Nephron progenitor cell (in vitro differentiated cells): ENCODE measurements around the gene SMC1B.

Experiments used
- DNase-seq: peaks from one replicate; pipeline ENCODE4 v3.0.0; 2021
- H3K27ac Mint-ChIP-seq: 2 replicates; pipeline ENCODE4 v1.8.0; 2021; ENCODE audit warnings: mild to moderate bottlenecking, moderate library complexity, mixed read lengths
- H3K27me3 Mint-ChIP-seq: 2 replicates; pipeline ENCODE4 v1.8.0; 2021; ENCODE audit warnings: mild to moderate bottlenecking, low read depth, mixed read lengths; ENCODE audit not compliant: poor library complexity
- H3K36me3 Mint-ChIP-seq: 2 replicates; pipeline ENCODE4 v1.8.0; 2021; ENCODE audit warnings: low read depth, mixed read lengths
- H3K4me1 Mint-ChIP-seq: 2 replicates; pipeline ENCODE4 v1.8.0; 2021; ENCODE audit warnings: mixed read lengths
- H3K4me3 Mint-ChIP-seq: 2 replicates; pipeline ENCODE4 v1.8.0; 2021; ENCODE audit warnings: mild to moderate bottlenecking, moderate library complexity, mixed read lengths
- H3K9me3 Mint-ChIP-seq: 2 replicates; pipeline ENCODE4 v1.8.0; 2021; ENCODE audit warnings: mild to moderate bottlenecking, moderate library complexity, mixed read lengths
- TF ChIP-seq, protein P1 (sequence below): fragments of 200-600 bp; sonication (generic); IDR thresholded peaks from 2 replicates; pipeline ENCODE4 v1.5.0; 2021; ENCODE audit warnings: antibody characterized with exemption

SMC1B gene

DNA sequence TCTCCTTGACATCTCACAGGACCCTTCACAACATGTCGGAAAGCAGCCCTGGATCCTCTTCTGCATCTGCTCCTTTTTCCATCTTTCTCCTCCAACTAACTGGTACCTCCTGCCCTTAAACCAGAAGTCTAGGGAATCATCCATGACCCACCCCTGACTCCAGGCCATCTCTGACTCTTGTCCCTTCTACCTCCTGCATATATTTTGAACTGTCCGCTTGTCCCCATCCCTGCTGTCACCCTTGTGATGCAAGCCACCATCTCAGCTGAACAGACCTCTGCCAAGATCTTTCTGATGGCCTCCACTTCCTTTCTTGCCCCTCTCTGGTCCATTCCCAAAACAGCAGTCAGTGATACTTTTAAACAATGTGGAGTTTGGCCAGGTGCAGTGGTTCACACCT lies 7.1 kb upstream of the SMC1B start:
- Mint-ChIP-seq H3K4me1 (peaks cover 15% of the 10 kb centered on the region), H3K27me3 (peaks cover 10% of the 10 kb centered on the region), H3K4me3 (no peak overlapping the region), H3K27ac (no peak overlapping the region), H3K36me3 (peaks cover 41% of the 10 kb centered on the region), H3K9me3 (peaks cover 23% of the 10 kb centered on the region)
- no peak for DNase-seq
- TF ChIP-seq, protein P1, sequence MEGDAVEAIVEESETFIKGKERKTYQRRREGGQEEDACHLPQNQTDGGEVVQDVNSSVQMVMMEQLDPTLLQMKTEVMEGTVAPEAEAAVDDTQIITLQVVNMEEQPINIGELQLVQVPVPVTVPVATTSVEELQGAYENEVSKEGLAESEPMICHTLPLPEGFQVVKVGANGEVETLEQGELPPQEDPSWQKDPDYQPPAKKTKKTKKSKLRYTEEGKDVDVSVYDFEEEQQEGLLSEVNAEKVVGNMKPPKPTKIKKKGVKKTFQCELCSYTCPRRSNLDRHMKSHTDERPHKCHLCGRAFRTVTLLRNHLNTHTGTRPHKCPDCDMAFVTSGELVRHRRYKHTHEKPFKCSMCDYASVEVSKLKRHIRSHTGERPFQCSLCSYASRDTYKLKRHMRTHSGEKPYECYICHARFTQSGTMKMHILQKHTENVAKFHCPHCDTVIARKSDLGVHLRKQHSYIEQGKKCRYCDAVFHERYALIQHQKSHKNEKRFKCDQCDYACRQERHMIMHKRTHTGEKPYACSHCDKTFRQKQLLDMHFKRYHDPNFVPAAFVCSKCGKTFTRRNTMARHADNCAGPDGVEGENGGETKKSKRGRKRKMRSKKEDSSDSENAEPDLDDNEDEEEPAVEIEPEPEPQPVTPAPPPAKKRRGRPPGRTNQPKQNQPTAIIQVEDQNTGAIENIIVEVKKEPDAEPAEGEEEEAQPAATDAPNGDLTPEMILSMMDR: no peak

DNA sequence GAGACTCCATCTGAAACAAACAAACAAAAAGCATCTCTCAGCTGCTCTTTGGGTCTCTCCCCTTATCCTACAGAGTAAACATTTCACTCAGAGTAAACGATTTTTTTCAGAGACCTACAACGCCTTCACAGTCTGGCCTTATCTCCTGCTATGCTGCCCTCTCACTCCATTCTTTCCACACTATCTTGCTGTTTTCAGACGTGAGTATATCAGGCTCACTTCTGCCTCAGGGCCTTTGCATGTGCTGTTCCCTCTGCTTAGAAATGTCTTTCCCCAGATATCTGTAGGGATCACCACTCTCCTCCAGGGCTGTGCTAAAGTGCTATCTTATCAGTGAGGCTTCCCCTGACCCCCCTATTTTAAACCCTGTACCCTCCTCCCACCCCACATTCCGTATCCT lies 6.6 kb upstream of the SMC1B start:
- no peak for DNase-seq
- Mint-ChIP-seq H3K27me3 (peaks cover 13% of the 10 kb centered on the region), H3K27ac (no peak overlapping the region), H3K4me3 (no peak overlapping the region), H3K36me3 (peaks cover 41% of the 10 kb centered on the region), H3K4me1 (peaks cover 15% of the 10 kb centered on the region), H3K9me3 (peaks cover 23% of the 10 kb centered on the region)
- TF ChIP-seq, protein P1: no peak

DNA sequence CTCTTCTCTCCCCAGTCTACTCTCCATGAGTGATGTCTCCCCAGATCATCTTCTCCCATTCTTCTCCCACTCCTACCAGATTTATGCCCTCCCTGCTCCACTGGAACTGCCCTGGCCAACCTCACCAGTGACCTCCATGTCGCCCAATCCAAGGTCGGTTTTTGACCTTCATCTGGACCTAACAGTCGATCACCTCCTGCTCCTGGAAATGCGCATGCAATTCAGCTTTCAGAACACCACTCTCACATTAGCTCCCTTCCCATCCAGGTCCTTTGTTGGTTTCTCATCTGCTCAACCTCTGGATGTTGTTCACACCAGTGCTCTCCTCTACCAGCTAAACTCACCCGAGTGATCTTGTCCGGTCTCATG lies 5.4 kb upstream of the SMC1B start:
- Mint-ChIP-seq H3K4me3 (no peak overlapping the region), H3K4me1 (peaks cover 19% of the 10 kb centered on the region), H3K27ac (no peak overlapping the region), H3K36me3 (peaks cover 41% of the 10 kb centered on the region), H3K9me3 (peaks cover 23% of the 10 kb centered on the region), H3K27me3 (peaks cover 14% of the 10 kb centered on the region)
- TF ChIP-seq, protein P1: no peak
- no peak for DNase-seq

DNA sequence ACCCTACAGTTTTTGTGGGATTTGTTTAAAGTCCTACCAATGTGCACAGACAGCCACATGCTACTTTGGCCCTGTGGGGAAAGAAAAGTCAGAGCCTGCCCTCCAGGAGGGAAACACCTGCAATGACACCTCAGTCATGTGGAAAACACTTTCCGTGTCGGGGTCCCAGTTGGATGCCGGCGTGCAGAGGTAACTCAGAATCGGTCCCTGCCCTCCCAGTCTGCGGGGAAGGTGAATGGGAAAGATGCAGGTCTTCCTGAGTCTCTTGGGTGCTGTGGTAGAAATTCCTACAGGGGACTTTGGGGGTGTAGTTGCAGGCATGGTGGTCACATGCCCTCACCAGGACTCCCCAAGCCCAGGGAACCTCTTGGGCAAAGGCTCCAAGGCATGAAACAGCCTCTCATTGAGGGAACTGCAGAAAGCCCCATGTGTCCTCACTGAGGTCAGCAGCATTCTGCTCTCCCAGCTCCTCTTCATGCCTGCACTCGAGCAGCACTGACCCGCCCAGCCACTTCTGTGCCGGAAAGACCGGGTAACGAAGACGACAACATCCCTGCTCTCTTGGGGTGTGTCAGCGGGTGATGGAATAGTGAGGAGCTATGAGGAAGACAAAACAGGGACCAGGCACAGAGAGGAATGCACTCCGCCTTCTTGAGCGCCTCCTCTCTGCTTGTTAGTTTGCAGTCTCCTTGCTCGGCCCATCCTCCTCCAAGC lies 4.8 kb upstream of the SMC1B start:
- H3K4me3 Mint-ChIP-seq: no peak overlapping the region
- H3K36me3 Mint-ChIP-seq: peaks cover 41% of the 10 kb centered on the region
- H3K9me3 Mint-ChIP-seq: peaks cover 28% of the 10 kb centered on the region
- TF ChIP-seq, protein P1: no peak
- no peak overlapping the region for H3K27ac Mint-ChIP-seq
- H3K4me1 Mint-ChIP-seq: peaks cover 17% of the 10 kb centered on the region
- H3K27me3 Mint-ChIP-seq: peaks cover 14% of the 10 kb centered on the region
- DNase-seq: no peak

DNA sequence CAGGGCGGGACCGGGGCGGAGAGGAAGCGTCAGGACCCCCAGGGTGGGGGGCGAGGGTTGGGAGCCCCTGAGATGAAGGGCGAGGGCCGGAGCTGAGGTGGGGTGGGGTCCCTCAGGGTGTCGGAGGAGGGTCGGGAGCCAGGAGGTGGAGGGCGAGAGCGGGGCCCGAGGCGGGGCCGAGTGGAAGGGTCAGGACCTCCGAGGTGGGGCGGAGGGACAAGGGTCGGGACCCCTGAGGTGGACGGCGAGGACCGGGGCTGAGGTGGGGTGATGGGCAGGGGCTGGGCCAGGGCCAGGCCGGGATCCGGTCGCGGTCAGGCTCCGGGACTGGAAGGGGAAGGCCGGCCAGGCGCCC lies 409 bp downstream of the SMC1B start:
- DNase-seq: no peak
- Mint-ChIP-seq H3K36me3 (peaks cover 25% of the 10 kb centered on the region), H3K4me1 (peaks cover 6% of the 10 kb centered on the region), H3K27ac (no peak overlapping the region), H3K4me3 (no peak overlapping the region), H3K9me3 (peaks cover 23% of the 10 kb centered on the region), H3K27me3 (peaks cover 19% of the 10 kb centered on the region)
- TF ChIP-seq, protein P1: no peak

DNA sequence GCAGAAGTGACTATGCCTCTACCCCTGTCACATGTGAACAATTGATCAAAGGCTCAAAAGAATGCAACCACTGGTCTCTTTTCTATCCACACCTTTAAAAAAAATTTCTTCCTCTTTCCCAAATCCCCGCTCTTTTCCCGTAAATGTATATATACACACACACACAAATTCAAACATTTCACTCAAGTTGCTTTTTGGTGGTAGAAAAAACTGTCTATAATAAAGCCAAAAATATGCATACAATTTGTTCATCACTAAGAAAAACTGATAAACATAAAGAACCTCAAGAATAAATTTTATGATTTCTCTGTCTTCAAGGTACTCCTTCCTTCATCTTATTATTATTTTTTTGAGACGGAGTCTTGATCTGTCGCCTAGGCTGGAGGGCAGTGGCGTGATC lies 5.6 kb downstream of the SMC1B start:
- Mint-ChIP-seq H3K9me3 (peaks cover 11% of the 10 kb centered on the region), H3K4me3 (no peak overlapping the region), H3K36me3 (peaks cover 5% of the 10 kb centered on the region), H3K4me1 (no peaks in the 10 kb centered on the region), H3K27ac (no peak overlapping the region), H3K27me3 (peaks cover 12% of the 10 kb centered on the region)
- TF ChIP-seq, protein P1: no peak
- DNase-seq: no peak
